Activated CD8-positive, alpha-beta memory T cell treated with anti-CD3 and anti-CD28 coated beads for 48 hours (primary cell): Measurements from ENCODE around the gene AP4M1.

Experiments used
- DNase-seq, 3 experiments: peaks; one replicate each; pipeline ENCODE4 v3.0.0-alpha.2; 2020; ENCODE audit warnings: low read depth in 2 of 3, low spot score in 2 of 3

The AP4M1 gene

DNA sequence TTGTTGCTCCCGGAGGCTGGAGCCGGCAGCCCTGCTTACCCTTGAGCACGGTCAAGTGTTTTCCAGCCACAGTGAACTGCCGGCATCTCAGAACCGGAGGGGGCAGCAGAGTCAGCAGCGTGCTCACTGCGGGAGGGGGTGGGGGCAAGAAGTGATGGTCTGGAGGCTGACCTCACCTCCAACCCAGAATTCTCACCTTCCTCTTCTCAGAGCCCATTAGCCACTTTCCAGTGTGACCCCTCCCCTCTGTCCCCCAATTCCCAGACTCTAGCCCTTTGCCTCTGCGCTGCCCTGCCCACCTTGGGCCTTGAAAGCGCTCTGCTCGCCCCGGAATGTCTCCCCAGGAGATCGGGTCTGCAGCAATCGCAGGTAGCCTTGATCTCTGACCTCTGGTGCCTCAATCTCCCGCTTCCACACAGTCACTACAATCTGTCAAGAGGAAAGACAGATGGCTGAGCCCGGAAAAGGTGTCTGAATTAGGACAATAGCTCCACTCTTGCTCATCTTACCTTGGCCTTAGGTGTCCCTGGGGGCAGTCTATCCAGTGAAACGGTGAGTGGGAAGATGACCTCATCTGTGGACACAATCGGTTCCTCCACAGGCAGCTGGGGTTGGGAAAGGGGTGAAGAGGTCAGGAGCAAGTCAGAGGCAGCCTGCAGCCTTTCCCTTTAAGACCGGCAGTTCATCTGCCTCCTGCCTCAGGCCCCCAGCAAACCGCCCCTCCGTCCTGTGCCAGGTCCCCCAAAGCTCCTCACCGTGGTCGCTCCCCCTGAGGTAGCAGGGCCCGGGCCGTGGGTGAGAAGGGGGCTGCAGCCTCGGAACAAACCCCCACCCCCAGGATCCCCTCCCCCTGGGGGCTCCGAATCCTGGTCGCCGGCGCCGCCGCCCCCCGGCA is 56.1 kb downstream of the AP4M1 start:
- no peak for DNase-seq
